ENCODE data around the gene CKLF.

The CKLF gene

DNA sequence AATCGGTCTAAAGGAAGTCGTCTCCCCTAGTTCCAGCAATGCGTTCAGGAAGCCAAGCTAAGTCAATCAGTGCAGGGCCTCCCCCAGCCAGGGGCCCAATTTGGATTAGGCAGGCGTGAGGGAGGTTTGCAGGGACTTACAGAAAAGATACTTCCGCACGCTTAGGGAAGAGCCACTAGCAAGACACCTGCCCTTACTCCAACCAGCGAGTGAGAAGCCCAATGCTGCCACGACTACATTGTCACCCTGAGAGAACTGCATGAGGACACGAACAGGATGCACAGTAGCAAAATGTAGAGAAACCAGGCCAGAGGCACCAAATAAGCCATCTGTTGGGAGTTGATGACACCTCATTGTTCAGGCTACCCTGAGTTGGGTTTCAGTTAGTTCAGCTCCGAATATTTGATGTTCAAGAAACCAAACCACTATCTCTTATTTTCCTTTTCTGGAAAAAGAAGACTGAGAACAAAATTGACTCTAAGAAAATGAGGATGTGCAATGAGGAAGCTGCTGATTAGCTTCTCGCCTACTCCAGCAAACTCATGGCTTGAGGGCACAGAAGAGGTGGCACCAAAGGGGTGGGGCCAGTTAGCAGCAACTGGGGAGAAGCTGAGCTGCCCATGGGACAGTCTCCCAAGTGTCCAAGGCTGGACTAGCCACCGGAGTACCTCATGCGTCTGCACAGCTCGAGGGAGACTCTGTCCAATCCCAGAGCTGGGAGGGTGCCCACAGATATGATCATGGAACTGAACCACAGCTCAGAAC, 31.8 kb upstream of the CKLF start:
- H3K4me3 ChIP-seq (ENCODE audit: low read depth in 1 of 2, low read length in 2 of 2): no peak overlapping the region
- peaks cover 10 to 23% of the 10 kb centered on the region in 2 donors for H3K36me3 ChIP-seq (ENCODE audit: control insufficient read depth in 1 of 2, insufficient read depth in 2 of 2, low read length in 2 of 2)
- H3K27ac ChIP-seq (ENCODE audit: low read length): peak overlapping the region; percentile 66
- H3K4me1 ChIP-seq (ENCODE audit: control insufficient read depth in 1 of 2, insufficient read depth in 2 of 2, low read length in 2 of 2): peaks cover 30 to 34% of the 10 kb centered on the region in 2 donors
- no peaks in the 10 kb centered on the region for H3K27me3 ChIP-seq (ENCODE audit: low read depth, low read length)
- H3K9me3 ChIP-seq (ENCODE audit: control insufficient read depth in 1 of 2, low read length in 2 of 2): no peaks in the 10 kb centered on the region

DNA sequence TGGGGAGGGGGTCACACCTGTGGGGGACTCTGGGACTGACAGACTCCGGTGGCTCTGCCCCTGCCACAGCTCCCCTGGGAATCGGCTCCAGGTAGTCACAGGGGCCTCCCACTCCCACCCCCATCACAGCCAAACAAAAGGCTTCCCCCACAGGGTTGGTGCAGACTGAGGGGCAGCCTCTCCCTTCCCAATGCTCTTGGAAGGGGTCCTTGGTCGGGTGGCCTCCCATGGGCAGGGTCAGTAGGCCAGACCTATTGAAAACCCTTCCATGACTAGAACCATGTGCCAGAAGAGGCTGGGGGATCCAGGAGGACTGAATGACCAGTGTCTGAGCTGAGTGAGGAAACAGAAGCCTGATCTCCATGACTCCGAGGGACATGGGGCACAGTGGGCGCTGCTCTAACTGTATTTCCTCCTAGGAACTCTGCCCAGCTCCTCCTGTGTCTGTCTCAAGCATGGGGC, 31.1 kb upstream of the CKLF start:
- Histone ChIP-seq H3K4me3 (ENCODE audit: low read depth in 1 of 2, low read length in 2 of 2) (no peak overlapping the region), H3K4me1 (ENCODE audit: control insufficient read depth in 1 of 2, insufficient read depth in 2 of 2, low read length in 2 of 2) (peaks cover 25 to 27% of the 10 kb centered on the region in 2 donors), H3K9me3 (ENCODE audit: control insufficient read depth in 1 of 2, low read length in 2 of 2) (no peaks in the 10 kb centered on the region), H3K36me3 (ENCODE audit: control insufficient read depth in 1 of 2, insufficient read depth in 2 of 2, low read length in 2 of 2) (peaks cover 14 to 26% of the 10 kb centered on the region in 2 donors), H3K27me3 (ENCODE audit: low read depth, low read length) (no peaks in the 10 kb centered on the region), H3K27ac (ENCODE audit: low read length) (peak overlapping the region; percentile 66)

DNA sequence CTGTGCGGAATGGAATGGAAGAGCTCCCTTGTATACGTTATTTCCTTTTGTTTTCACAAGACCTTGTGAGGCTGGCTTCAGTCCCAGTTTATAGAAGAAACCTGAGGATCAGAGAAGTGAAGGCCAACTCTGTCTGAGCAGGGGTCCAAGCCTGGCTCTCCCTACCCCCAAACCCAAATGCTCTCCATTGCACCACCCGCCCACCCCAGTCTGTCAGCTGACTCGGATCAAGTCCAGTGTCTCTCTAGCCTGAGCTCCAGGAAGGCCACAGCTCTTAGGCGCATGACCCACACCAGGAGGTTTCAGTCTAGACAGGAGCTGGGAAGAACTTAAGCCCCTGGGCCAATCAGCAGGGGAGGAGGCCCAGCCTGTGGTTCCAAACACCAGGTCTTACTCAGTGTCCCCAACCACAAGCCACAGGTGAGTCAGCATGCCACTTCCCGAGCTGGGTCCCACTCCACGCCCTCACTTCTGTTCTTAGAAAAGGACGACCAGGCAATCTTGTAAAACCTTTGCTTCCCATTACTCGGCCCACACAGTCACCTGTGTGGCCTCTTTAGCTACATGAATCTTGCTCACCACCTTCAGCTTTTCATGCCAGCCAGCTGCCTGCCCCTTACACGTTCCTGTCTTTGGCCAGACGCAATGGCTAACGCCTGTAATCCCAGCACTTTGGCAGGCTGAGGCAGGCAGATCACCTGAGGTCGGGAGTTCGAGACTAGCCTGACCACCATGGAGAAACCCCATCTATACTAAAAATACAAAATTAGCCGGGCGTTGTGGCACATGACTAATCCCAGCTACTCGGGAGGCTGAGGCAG, 30.2 kb upstream of the CKLF start:
- Histone ChIP-seq H3K27ac (ENCODE audit: low read length) (peak overlapping the region; percentile 66), H3K4me3 (ENCODE audit: low read depth in 1 of 2, low read length in 2 of 2) (no peak overlapping the region), H3K9me3 (ENCODE audit: control insufficient read depth in 1 of 2, low read length in 2 of 2) (no peaks in the 10 kb centered on the region), H3K27me3 (ENCODE audit: low read depth, low read length) (no peaks in the 10 kb centered on the region), H3K4me1 (ENCODE audit: control insufficient read depth in 1 of 2, insufficient read depth in 2 of 2, low read length in 2 of 2) (peaks cover 20 to 21% of the 10 kb centered on the region in 2 donors), H3K36me3 (ENCODE audit: control insufficient read depth in 1 of 2, insufficient read depth in 2 of 2, low read length in 2 of 2) (peaks cover 18 to 33% of the 10 kb centered on the region in 2 donors)

DNA sequence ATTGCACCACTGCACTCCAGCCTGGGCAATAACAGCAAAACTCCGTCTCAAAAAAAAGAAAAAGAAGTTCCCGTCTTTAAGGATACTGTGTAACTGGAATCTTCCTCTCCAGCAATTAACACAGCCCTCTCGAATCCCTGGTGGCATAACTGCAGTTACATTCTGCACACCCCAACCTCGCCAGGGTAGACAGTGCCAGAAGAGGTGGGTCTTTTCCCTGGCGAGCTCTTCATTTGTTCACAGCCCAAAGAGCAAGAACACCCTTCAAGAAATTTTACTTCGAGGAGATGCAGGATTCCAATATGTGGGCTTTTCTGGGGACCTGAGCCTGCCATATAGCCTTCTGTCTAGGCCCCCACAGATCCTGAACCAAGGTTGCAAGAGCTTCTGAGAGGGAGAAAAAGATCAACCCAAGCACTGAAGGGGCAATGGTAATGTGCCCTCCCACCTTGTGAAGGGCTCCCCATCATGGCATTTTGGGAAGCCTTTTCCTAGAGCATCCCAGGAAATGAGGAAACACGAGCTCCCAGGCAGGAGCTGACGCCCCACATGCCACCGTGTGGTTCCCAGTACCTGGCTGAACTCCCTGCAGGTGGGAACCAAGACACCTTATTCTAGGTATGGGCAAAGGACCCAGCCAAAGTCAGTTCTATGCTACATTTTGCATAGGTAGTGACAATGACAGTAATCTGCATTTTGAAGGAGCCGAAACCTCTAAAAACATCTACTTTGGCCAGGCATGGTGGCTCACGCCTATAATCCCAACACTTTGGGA, 29.4 kb upstream of the CKLF start:
- Histone ChIP-seq H3K4me3 (ENCODE audit: low read depth in 1 of 2, low read length in 2 of 2) (no peak overlapping the region), H3K4me1 (ENCODE audit: control insufficient read depth in 1 of 2, insufficient read depth in 2 of 2, low read length in 2 of 2) (peaks cover 13 to 20% of the 10 kb centered on the region in 2 donors), H3K36me3 (ENCODE audit: control insufficient read depth in 1 of 2, insufficient read depth in 2 of 2, low read length in 2 of 2) (peaks cover 20 to 40% of the 10 kb centered on the region in 2 donors), H3K27ac (ENCODE audit: low read length) (peak overlapping the region; percentile 30), H3K9me3 (ENCODE audit: control insufficient read depth in 1 of 2, low read length in 2 of 2) (no peaks in the 10 kb centered on the region), H3K27me3 (ENCODE audit: low read depth, low read length) (no peaks in the 10 kb centered on the region)

- Histone ChIP-seq H3K4me1 (ENCODE audit: control insufficient read depth in 1 of 2, insufficient read depth in 2 of 2, low read length in 2 of 2) (peaks cover 12 to 20% of the 10 kb centered on the region in 2 donors), H3K4me3 (ENCODE audit: low read depth in 1 of 2, low read length in 2 of 2) (no peak overlapping the region), H3K9me3 (ENCODE audit: control insufficient read depth in 1 of 2, low read length in 2 of 2) (no peaks in the 10 kb centered on the region), H3K36me3 (ENCODE audit: control insufficient read depth in 1 of 2, insufficient read depth in 2 of 2, low read length in 2 of 2) (peaks cover 29 to 48% of the 10 kb centered on the region in 2 donors), H3K27me3 (ENCODE audit: low read depth, low read length) (no peaks in the 10 kb centered on the region), H3K27ac (ENCODE audit: low read length) (no peak overlapping the region)
Observed at GRCh38 chr16:66523861-66524354, 28.5 kb upstream of the CKLF start.

GRCh38 chr16:66524601-66525164, 27.7 kb upstream of the CKLF start:
- H3K27ac ChIP-seq (ENCODE audit: low read length): peak overlapping the region; percentile 61
- H3K36me3 ChIP-seq (ENCODE audit: control insufficient read depth in 1 of 2, insufficient read depth in 2 of 2, low read length in 2 of 2): peaks cover 37 to 56% of the 10 kb centered on the region in 2 donors
- H3K27me3 ChIP-seq (ENCODE audit: low read depth, low read length): no peaks in the 10 kb centered on the region
- no peaks in the 10 kb centered on the region for H3K9me3 ChIP-seq (ENCODE audit: control insufficient read depth in 1 of 2, low read length in 2 of 2)
- no peak overlapping the region for H3K4me3 ChIP-seq (ENCODE audit: low read depth in 1 of 2, low read length in 2 of 2)
- H3K4me1 ChIP-seq (ENCODE audit: control insufficient read depth in 1 of 2, insufficient read depth in 2 of 2, low read length in 2 of 2): peaks cover 12 to 17% of the 10 kb centered on the region in 2 donors

- H3K4me3 ChIP-seq (ENCODE audit: low read depth in 1 of 2, low read length in 2 of 2): no peak overlapping the region
- no peaks in the 10 kb centered on the region for H3K9me3 ChIP-seq (ENCODE audit: control insufficient read depth in 1 of 2, low read length in 2 of 2)
- peaks cover 12 to 14% of the 10 kb centered on the region in 2 donors for H3K4me1 ChIP-seq (ENCODE audit: control insufficient read depth in 1 of 2, insufficient read depth in 2 of 2, low read length in 2 of 2)
- peak overlapping the region; percentile 61 for H3K27ac ChIP-seq (ENCODE audit: low read length)
- H3K36me3 ChIP-seq (ENCODE audit: control insufficient read depth in 1 of 2, insufficient read depth in 2 of 2, low read length in 2 of 2): peaks cover 39 to 64% of the 10 kb centered on the region in 2 donors
- H3K27me3 ChIP-seq (ENCODE audit: low read depth, low read length): no peaks in the 10 kb centered on the region
Observed at GRCh38 chr16:66525396-66526180, 26.8 kb upstream of the CKLF start.

GRCh38 chr16:66528294-66528693, 24.1 kb upstream of the CKLF start:
- H3K4me1 ChIP-seq (ENCODE audit: control insufficient read depth in 1 of 2, insufficient read depth in 2 of 2, low read length in 2 of 2): no peaks in the 10 kb centered on the region
- H3K27ac ChIP-seq (ENCODE audit: low read length): no peak overlapping the region
- H3K36me3 ChIP-seq (ENCODE audit: control insufficient read depth in 1 of 2, insufficient read depth in 2 of 2, low read length in 2 of 2): peaks cover 46 to 72% of the 10 kb centered on the region in 2 donors
- no peak overlapping the region for H3K4me3 ChIP-seq (ENCODE audit: low read depth in 1 of 2, low read length in 2 of 2)
- H3K9me3 ChIP-seq (ENCODE audit: control insufficient read depth in 1 of 2, low read length in 2 of 2): no peaks in the 10 kb centered on the region
- no peaks in the 10 kb centered on the region for H3K27me3 ChIP-seq (ENCODE audit: low read depth, low read length)

GRCh38 chr16:66529475-66529874, 22.9 kb upstream of the CKLF start:
- Histone ChIP-seq H3K4me1 (ENCODE audit: control insufficient read depth in 1 of 2, insufficient read depth in 2 of 2, low read length in 2 of 2) (no peaks in the 10 kb centered on the region), H3K4me3 (ENCODE audit: low read depth in 1 of 2, low read length in 2 of 2) (no peak overlapping the region), H3K27ac (ENCODE audit: low read length) (no peak overlapping the region), H3K9me3 (ENCODE audit: control insufficient read depth in 1 of 2, low read length in 2 of 2) (no peaks in the 10 kb centered on the region), H3K36me3 (ENCODE audit: control insufficient read depth in 1 of 2, insufficient read depth in 2 of 2, low read length in 2 of 2) (peaks cover 46 to 68% of the 10 kb centered on the region in 2 donors), H3K27me3 (ENCODE audit: low read depth, low read length) (no peaks in the 10 kb centered on the region)

DNA sequence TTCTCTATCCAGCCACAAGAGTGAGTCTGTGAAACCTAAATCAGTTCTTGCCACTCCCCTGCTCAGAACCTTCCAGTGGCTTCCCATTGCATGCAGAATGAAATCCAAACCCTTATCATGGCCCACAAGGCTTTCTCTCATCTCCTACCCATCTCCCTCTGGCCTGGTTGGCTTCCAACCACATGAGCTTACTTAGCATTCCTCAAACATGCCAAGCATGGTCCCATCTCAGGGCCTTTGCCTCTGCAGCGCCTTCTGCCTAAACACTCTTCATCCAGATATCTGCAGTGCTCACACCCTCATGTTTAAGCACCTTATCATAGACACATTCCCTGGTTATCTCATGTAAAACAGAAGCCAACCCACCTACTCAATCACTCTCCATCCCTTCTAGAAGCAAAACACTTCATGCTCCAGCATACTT, 18.0 kb upstream of the CKLF start:
- Histone ChIP-seq H3K4me1 (ENCODE audit: control insufficient read depth in 1 of 2, insufficient read depth in 2 of 2, low read length in 2 of 2) (no peaks in the 10 kb centered on the region), H3K4me3 (ENCODE audit: low read depth in 1 of 2, low read length in 2 of 2) (no peak overlapping the region), H3K27ac (ENCODE audit: low read length) (no peak overlapping the region), H3K9me3 (ENCODE audit: control insufficient read depth in 1 of 2, low read length in 2 of 2) (no peaks in the 10 kb centered on the region), H3K36me3 (ENCODE audit: control insufficient read depth in 1 of 2, insufficient read depth in 2 of 2, low read length in 2 of 2) (peaks cover 37 to 52% of the 10 kb centered on the region in 2 donors), H3K27me3 (ENCODE audit: low read depth, low read length) (no peaks in the 10 kb centered on the region)

Measured in muscle layer of duodenum (tissue), 2 donors.